SK-N-MC (cell line): ENCODE measurements around the gene ATRN.
"Not testable (repeated sequence)": the region's sequence is repeated elsewhere in the genome, so short reads cannot be mapped to it uniquely, and the experiment has no call there.

ENCODE experiments used
- DNase-seq: peaks from one replicate; pipeline ENCODE4 v3.0.0-alpha.2; 2011; ENCODE audit warnings: low read depth, low spot score
- H3K27ac ChIP-seq: fragments of 200-600 bp; sonication (generic); 2 replicates; pipeline ENCODE4 v1.5.1; 2016; ENCODE audit warnings: mixed run types
- H3K36me3 ChIP-seq: fragments of 200-600 bp; sonication (generic); 2 replicates; pipeline ENCODE4 v1.6.1; 2017; ENCODE audit warnings: antibody characterized with exemption, low read length, mixed read lengths; ENCODE audit not compliant: insufficient read depth
- H3K4me3 ChIP-seq: fragments of 200-600 bp; sonication (generic); 2 replicates; pipeline ENCODE4 v1.5.1; 2016
- H3K9ac ChIP-seq: fragments of 200-600 bp; sonication (generic); 2 replicates; pipeline ENCODE4 v1.8.0; 2017; ENCODE audit warnings: mixed run types, mixed read lengths; ENCODE audit not compliant: insufficient read length
- H3K9me3 ChIP-seq: fragments of 200-600 bp; sonication (generic); 2 replicates; pipeline ENCODE4 v1.6.1; 2017; ENCODE audit warnings: low read depth, mild to moderate bottlenecking, antibody characterized with exemption, low read length, moderate library complexity, mixed read lengths
- EZH2 ChIP-seq: fragments of 200-600 bp; sonication (generic); IDR thresholded peaks from one replicate; pipeline ENCODE4 v1.6.1; 2017; ENCODE audit warnings: antibody characterized with exemption
- FOXP2 ChIP-seq: optimal IDR thresholded peaks from 2 replicates; pipeline ENCODE3; 2011; ENCODE audit warnings: mild to moderate bottlenecking, moderate library complexity; ENCODE audit not compliant: insufficient read depth; ENCODE audit errors: extremely low read length, control extremely low read depth
- POLR2AphosphoS5 ChIP-seq: IDR thresholded peaks from 2 replicates; pipeline ENCODE4 v1.6.1; 2012; ENCODE audit warnings: mild to moderate bottlenecking, low read depth, low read length, borderline replicate concordance

Gene ATRN

GRCh38 chr20:3532089-3532615, 61.3 kb downstream of the ATRN start:
- Histone ChIP-seq H3K4me3 (no peak overlapping the region), H3K9me3 (no peaks in the 10 kb centered on the region), H3K9ac (no peak overlapping the region), H3K27ac (no peak overlapping the region), H3K36me3 (no peaks in the 10 kb centered on the region)
- no peak for DNase-seq
- TF ChIP-seq POLR2AphosphoS5, result no peak
- TF ChIP-seq EZH2, result no peak
- TF ChIP-seq FOXP2, result no peak

- H3K4me3 ChIP-seq, DNase-seq, H3K9me3 ChIP-seq, H3K9ac ChIP-seq, H3K27ac ChIP-seq, H3K36me3 ChIP-seq: not testable (repeated sequence)
Observed at GRCh38 chr20:3537733-3538132, 66.9 kb downstream of the ATRN start.

DNA sequence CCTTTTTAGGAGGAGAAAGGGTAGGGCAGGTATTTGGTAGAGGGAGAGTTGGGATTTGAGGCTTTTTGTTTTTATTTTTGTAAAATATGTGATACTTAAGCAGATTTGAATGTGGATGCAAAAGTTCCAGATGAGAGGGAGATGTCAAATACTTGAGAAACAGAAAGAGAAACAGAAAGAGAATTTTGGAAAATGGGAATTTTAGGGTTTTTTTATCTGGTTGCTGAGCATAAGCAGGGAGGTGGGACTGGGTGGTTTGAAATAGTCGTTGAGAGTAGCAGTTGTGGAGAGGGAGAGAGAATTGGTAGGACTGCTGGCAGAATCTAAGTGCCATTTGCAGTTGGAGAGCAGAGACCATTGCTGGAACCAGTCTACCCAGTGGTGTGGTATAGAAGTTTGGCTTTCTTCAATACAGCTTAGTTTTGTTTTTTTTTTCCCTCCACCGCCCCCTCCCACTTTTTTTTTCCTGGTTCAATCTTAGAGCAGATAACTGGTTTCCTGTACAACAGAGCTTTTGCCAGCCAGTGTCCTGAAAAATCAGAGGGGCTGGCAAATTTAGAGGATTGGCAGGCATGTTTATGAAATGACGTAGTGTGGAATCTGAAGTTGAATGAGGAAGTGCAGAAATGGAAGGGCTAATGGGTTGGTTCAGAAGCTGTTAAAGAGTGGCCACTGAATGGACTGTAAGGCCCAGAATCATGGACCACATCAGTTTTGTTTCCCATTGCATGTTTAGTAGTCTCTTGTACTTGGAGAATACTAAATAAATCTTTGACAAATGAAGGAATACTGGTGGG, 68.7 kb downstream of the ATRN start:
- TF ChIP-seq FOXP2 (no peak), EZH2 (no peak), POLR2AphosphoS5 (no peak)
- no peak for DNase-seq
- Histone ChIP-seq H3K36me3 (no peaks in the 10 kb centered on the region), H3K4me3 (no peak overlapping the region), H3K9ac (no peak overlapping the region), H3K9me3 (no peaks in the 10 kb centered on the region), H3K27ac (no peak overlapping the region)

DNA sequence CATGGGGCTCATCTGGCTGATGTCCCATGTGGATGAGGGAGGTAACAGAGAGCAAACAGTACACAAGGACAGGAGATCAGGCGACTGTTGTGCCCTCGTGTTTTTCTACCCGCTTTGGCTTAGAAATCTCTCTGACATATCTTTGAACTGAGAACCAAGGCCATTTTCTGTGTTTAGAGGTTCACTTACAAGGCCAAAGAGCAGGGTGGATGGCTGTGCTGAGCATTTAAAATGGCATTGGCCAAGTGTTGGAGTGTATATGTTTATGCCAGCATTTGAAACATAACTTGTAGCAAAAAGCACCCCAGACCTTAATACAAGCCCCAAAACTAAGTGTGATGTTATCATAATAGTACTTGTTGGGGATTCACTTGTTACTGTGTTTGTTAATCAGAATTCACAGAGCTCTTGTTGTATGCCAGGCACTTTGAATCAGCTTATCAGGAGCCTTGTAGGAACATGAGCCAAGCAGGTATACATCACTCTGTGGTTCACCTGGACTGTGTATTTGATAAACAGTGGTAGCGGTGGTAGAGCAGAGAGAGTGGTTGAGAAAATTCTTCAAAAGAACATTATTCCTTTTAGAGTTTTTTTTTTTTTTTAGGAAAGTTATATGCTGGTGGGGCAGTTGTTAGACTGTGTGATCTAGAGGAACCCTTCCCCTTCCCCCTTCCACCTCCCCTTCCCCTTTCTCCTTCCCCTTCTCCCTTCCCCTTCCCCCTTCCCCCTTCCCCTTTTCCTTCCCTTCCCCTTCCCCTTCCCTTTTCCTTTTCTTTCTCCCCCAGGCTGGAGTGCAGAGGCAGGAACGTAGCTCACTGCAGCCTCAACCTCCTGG, 71.3 kb downstream of the ATRN start:
- H3K36me3 ChIP-seq, result no peaks in the 10 kb centered on the region
- no peak overlapping the region for H3K27ac ChIP-seq
- H3K9me3 ChIP-seq, result no peaks in the 10 kb centered on the region
- no peak for DNase-seq
- TF ChIP-seq POLR2AphosphoS5, result no peak
- TF ChIP-seq EZH2, result no peak
- no peak for TF ChIP-seq FOXP2
- no peak overlapping the region for H3K9ac ChIP-seq
- H3K4me3 ChIP-seq, result no peak overlapping the region

GRCh38 chr20:3543901-3544507, 73.2 kb downstream of the ATRN start:
- DNase-seq, result no peak
- Histone ChIP-seq H3K4me3 (no peak overlapping the region), H3K9ac (no peak overlapping the region), H3K9me3 (no peaks in the 10 kb centered on the region), H3K27ac (no peak overlapping the region), H3K36me3 (no peaks in the 10 kb centered on the region)
- no peak for TF ChIP-seq POLR2AphosphoS5
- no peak for TF ChIP-seq EZH2
- no peak for TF ChIP-seq FOXP2

- Histone ChIP-seq H3K36me3 (no peaks in the 10 kb centered on the region), H3K9ac (no peak overlapping the region), H3K4me3 (no peak overlapping the region), H3K27ac (no peak overlapping the region), H3K9me3 (no peaks in the 10 kb centered on the region)
- TF ChIP-seq EZH2, result no peak
- TF ChIP-seq FOXP2, result no peak
- TF ChIP-seq POLR2AphosphoS5, result no peak
- DNase-seq, result no peak
Observed at GRCh38 chr20:3545401-3545925, 74.6 kb downstream of the ATRN start.

DNA sequence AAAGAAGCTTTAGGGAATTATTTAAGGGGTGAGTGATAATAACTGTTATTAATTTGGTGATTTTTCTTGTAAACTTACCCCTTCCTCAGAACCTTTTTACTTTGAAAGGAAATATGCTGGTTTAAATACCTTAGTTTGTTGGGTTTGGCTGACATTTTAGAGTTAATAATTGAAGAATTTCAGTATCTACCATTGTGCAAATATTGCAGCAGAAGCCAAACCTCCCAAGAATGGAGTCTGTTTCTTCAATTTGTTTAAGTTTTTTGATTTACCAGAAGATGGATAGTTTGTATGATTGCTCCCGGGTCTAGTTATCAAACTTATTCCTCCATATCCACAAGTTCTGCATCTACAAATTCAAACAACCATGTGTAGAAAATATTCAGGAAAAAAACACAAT, 77.1 kb downstream of the ATRN start:
- DNase-seq, result no peak
- H3K27ac ChIP-seq, result no peak overlapping the region
- TF ChIP-seq FOXP2 (no peak), EZH2 (no peak), POLR2AphosphoS5 (no peak)
- H3K36me3 ChIP-seq, result no peaks in the 10 kb centered on the region
- H3K9ac ChIP-seq, result no peak overlapping the region
- H3K4me3 ChIP-seq, result no peak overlapping the region
- no peaks in the 10 kb centered on the region for H3K9me3 ChIP-seq

DNA sequence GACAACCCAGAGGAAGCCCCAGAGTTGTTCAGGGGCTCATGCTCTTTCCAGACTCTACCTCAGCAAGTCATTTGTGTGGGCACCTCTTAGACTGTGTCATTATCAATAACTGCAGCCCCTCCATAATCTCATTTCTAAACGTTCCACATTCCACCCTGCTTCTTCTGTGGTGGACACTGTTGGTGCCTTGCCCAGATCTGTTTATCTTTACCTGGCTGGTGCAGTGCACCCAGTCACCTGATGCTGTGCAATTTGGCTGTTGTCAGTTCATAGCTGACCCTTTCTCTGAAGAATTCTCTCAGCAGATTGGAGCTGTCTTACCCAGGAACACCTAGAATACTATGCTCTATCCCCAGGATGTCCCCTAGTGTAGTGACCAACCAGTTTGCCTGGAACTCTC, 80.0 kb downstream of the ATRN start:
- Histone ChIP-seq H3K9me3 (no peaks in the 10 kb centered on the region), H3K9ac (no peak overlapping the region), H3K4me3 (no peak overlapping the region), H3K36me3 (no peaks in the 10 kb centered on the region), H3K27ac (no peak overlapping the region)
- TF ChIP-seq EZH2 (no peak), FOXP2 (no peak), POLR2AphosphoS5 (no peak)
- DNase-seq, result no peak
